Breast epithelium (tissue), 3 donors: Measurements from ENCODE around the gene LRRTM4.

Experiments used
- POLR2A ChIP-seq: fragments of 450-650 bp; IDR thresholded peaks from one replicate; pipeline ENCODE4 v1.6.1; 2016; ENCODE audit warnings: antibody characterized with exemption, mild to moderate bottlenecking, moderate library complexity
- TF ChIP-seq, protein P1 (sequence below), 3 donors: fragments of 450-650 bp; IDR thresholded peaks; one replicate each; pipeline ENCODE4 v1.5.1; 2016 to 2017; ENCODE audit warnings: antibody characterized with exemption in 3 of 3, mild to moderate bottlenecking in 3 of 3, moderate library complexity in 3 of 3

DNA sequence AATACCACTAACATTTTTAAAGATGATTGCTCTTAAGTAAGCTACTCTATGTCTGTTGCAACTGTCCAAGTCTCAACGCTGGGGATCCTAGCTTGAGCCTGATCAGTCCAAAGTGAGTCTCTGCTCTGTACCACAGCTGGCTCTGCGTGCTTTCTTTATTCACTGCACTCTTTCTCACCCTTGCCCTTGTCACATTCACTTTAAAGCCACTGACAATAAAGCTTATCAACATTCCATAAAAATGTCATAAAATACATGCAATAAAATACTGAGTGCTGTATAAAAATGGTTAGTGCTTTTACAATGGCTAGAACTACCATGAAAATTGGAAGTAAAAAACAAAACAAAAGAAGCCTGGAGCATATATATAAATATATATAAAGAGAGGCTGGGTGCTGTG, 45.5 kb upstream of the LRRTM4 start:
- TF ChIP-seq, protein P1, sequence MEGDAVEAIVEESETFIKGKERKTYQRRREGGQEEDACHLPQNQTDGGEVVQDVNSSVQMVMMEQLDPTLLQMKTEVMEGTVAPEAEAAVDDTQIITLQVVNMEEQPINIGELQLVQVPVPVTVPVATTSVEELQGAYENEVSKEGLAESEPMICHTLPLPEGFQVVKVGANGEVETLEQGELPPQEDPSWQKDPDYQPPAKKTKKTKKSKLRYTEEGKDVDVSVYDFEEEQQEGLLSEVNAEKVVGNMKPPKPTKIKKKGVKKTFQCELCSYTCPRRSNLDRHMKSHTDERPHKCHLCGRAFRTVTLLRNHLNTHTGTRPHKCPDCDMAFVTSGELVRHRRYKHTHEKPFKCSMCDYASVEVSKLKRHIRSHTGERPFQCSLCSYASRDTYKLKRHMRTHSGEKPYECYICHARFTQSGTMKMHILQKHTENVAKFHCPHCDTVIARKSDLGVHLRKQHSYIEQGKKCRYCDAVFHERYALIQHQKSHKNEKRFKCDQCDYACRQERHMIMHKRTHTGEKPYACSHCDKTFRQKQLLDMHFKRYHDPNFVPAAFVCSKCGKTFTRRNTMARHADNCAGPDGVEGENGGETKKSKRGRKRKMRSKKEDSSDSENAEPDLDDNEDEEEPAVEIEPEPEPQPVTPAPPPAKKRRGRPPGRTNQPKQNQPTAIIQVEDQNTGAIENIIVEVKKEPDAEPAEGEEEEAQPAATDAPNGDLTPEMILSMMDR (IDR thresholded peaks at IDR 0.05): no peak
- no peak for TF ChIP-seq POLR2A
